Keratinocyte (primary cell): ENCODE results near the gene MLF2. TPM values are rescaled to one million over a fixed set of nuclear protein-coding genes. Genes with fewer than 3 reads are reported as not detected.

ENCODE experiments used
- DNase-seq: peaks from one replicate; pipeline ENCODE4 v3.0.0-alpha.2; 2011; ENCODE audit warnings: low read depth, missing footprints, low spot score
- FAIRE-seq: peaks from 2 replicates; lab custom pipeline; 2011; peaks lifted over from hg19 to GRCh38; lab: Jason Lieb, UNC
- H2AFZ ChIP-seq: 2 replicates; pipeline ENCODE4 v1.6.0; 2012; ENCODE audit warnings: low read length, control low read depth, inconsistent platforms; ENCODE audit not compliant: control insufficient read depth
- H3K27ac ChIP-seq: 2 replicates; pipeline ENCODE4 v1.5.1; 2011; ENCODE audit warnings: low read length; ENCODE audit not compliant: control insufficient read depth, insufficient read depth
- H3K27me3 ChIP-seq: 3 replicates; pipeline ENCODE4 v1.6.0; 2011; ENCODE audit warnings: low read length; ENCODE audit not compliant: control insufficient read depth, insufficient read depth; ENCODE audit errors: extremely low read depth
- H3K36me3 ChIP-seq, 2 experiments: 2 replicates in 1 of 2; 3 replicates in 1 of 2; pipeline ENCODE4 v1.5.1; 2011; ENCODE audit warnings: low read length in 2 of 2, mild to moderate bottlenecking in 1 of 2; ENCODE audit not compliant: control insufficient read depth in 2 of 2, insufficient read depth in 2 of 2; ENCODE audit errors: extremely low read depth in 1 of 2
- H3K4me1 ChIP-seq: 3 replicates; pipeline ENCODE4 v1.5.1; 2011; ENCODE audit warnings: low read length; ENCODE audit not compliant: control insufficient read depth, insufficient read depth; ENCODE audit errors: extremely low read depth
- H3K4me2 ChIP-seq: 3 replicates; pipeline ENCODE4 v1.6.0; 2011; ENCODE audit warnings: low read depth, low read length; ENCODE audit not compliant: control insufficient read depth, insufficient read depth; ENCODE audit errors: extremely low read depth
- H3K4me3 ChIP-seq, 3 experiments: fragments of 200-600 bp in 1 of 3; sonication (generic) in 1 of 3; 2 replicates in 2 of 3; 3 replicates in 1 of 3; pipeline ENCODE4 v1.5.1; 2011 to 2016; ENCODE audit warnings: low read length in 3 of 3, mild to moderate bottlenecking in 3 of 3, control low read depth in 2 of 3, inconsistent platforms in 1 of 3, low read depth in 1 of 3, mixed read lengths in 1 of 3, mixed run types in 1 of 3, moderate library complexity in 1 of 3; ENCODE audit not compliant: control insufficient read depth in 2 of 3, insufficient read depth in 2 of 3; ENCODE audit errors: extremely low read depth in 1 of 3
- H3K79me2 ChIP-seq: 2 replicates; pipeline ENCODE4 v1.6.0; 2012; ENCODE audit warnings: low read length; ENCODE audit not compliant: control insufficient read depth, insufficient read depth
- H3K9ac ChIP-seq: 3 replicates; pipeline ENCODE4 v1.6.0; 2011; ENCODE audit warnings: low read length; ENCODE audit not compliant: control insufficient read depth, insufficient read depth; ENCODE audit errors: extremely low read depth
- H3K9me1 ChIP-seq: 3 replicates; pipeline ENCODE4 v1.6.0; 2011; ENCODE audit warnings: low read length; ENCODE audit not compliant: control insufficient read depth, insufficient read depth; ENCODE audit errors: extremely low read depth
- H3K9me3 ChIP-seq: 2 replicates; pipeline ENCODE4 v1.5.1; 2012; ENCODE audit warnings: low read depth, low read length; ENCODE audit not compliant: control insufficient read depth
- H4K20me1 ChIP-seq: 3 replicates; pipeline ENCODE4 v1.6.0; 2011; ENCODE audit warnings: low read length; ENCODE audit not compliant: control insufficient read depth, insufficient read depth; ENCODE audit errors: extremely low read depth
- CTCF ChIP-seq, 3 experiments: IDR thresholded peaks in 1 of 3; conservative IDR thresholded peaks in 1 of 3; optimal IDR thresholded peaks in 1 of 3; 2 replicates in 2 of 3; 3 replicates in 1 of 3; pipeline versions ENCODE3 to v1.5.1; 2011; ENCODE audit warnings: low read length in 3 of 3, mild to moderate bottlenecking in 3 of 3, moderate library complexity in 2 of 3, control low read depth in 1 of 3, inconsistent platforms in 1 of 3; ENCODE audit not compliant: insufficient read depth in 2 of 3; ENCODE audit errors: extremely low read depth in 1 of 3
- EZH2 ChIP-seq: IDR thresholded peaks from one replicate; pipeline ENCODE4 v1.6.1; 2012; ENCODE audit warnings: inconsistent platforms, mild to moderate bottlenecking, low read length, moderate library complexity
- dilution Hi-C: fragments of 300-500 bp; cut with MboI; formaldehyde crosslinking; loops from one replicate; pipeline ENCODE4 v1.7.0; 2020; ENCODE audit warnings: low sequenced_read_pairs; ENCODE audit not compliant: extremely low pct_ligation_motif_present
- polyA plus RNA-seq, 5 experiments: library from polyadenylated mRNA; depleted of rRNA in 3 of 5; stranded (reverse) in 3 of 5; stranded (forward) in 1 of 5; unstranded in 1 of 5; fragments of >200 nt; gene quantifications; 1 replicate in 1 of 5; 2 replicates in 3 of 5; 3 replicates in 1 of 5; pipeline versions ENCODE4 v1.2.1 to v1.2.3, GENCODE V29; 2011 to 2012; ENCODE audit warnings: missing spikeins in 2 of 5, low read depth in 1 of 5, low replicate concordance in 1 of 5

MLF2 gene
- polyA plus RNA-seq, 1 donor (not counting 4 experiments of a cell fraction or from before 2014, with no cell fraction given): 317 TPM

- H3K4me1 ChIP-seq: peaks cover 5% of the 10 kb centered on the region
Observed at GRCh38 chr12:6723607-6724408, 29.1 kb downstream of the MLF2 start, which contains the start of gene COPS7A. TSS of gene COPS7A (plus strand) at chr12:6724046. CDS start at chr12:6724657, 611 bp downstream.

GRCh38 chr12:6722863-6723262 lies 30.1 kb downstream of the MLF2 start:
- Histone ChIP-seq H4K20me1 (no peaks in the 10 kb centered on the region), H3K4me1 (peaks cover 5% of the 10 kb centered on the region), H3K27ac (no peak overlapping the region), H3K4me3 (peak overlapping the region in 1 of 3 experiments; percentile 91), H3K36me3 (peaks cover under 1 to 4% of the 10 kb centered on the region in 2 experiments), H3K4me2 (peak overlapping the region; percentile 100), H3K79me2 (peaks cover 6% of the 10 kb centered on the region), H3K9me1 (no peaks in the 10 kb centered on the region), H2AFZ (no peak overlapping the region), H3K9ac (no peak overlapping the region), H3K27me3 (no peaks in the 10 kb centered on the region), H3K9me3 (no peaks in the 10 kb centered on the region)
- dilution Hi-C loops: no loop called here
- DNase-seq (no peak), FAIRE-seq (no peak)
- TF ChIP-seq CTCF (optimal IDR thresholded peaks at IDR 0.05 in 1 of 3, IDR thresholded peaks at IDR 0.05 in 1 of 3, conservative IDR thresholded peaks at IDR 0.05 in 1 of 3; ENCODE audit: extremely low read depth in 1 of 3, insufficient read depth in 2 of 3, low read length in 3 of 3) (no peak), EZH2 (no peak)

More at GRCh38 chr12:6723607-6724408, 29.1 kb downstream of the MLF2 start, which contains the start of gene COPS7A:
- peak within 1 kb of the TSS; percentile 84 for H3K27ac ChIP-seq
- H3K36me3 ChIP-seq: peaks cover 7 to 10% of the 10 kb centered on the region in 2 experiments
- peak within 1 kb of the TSS; percentile 88 for H3K9ac ChIP-seq
- FAIRE-seq (peak; percentile 76), DNase-seq (peak; percentile 89)
- H3K27me3 ChIP-seq: no peaks in the 10 kb centered on the region
- no peaks in the 10 kb centered on the region for H3K9me1 ChIP-seq
- H3K9me3 ChIP-seq: no peaks in the 10 kb centered on the region
- peak in 1 of 3 experiments; percentile 50 for TF ChIP-seq CTCF (optimal IDR thresholded peaks at IDR 0.05 in 1 of 3, IDR thresholded peaks at IDR 0.05 in 1 of 3, conservative IDR thresholded peaks at IDR 0.05 in 1 of 3; ENCODE audit: extremely low read depth in 1 of 3, insufficient read depth in 2 of 3, low read length in 3 of 3)
- TF ChIP-seq EZH2: no peak
- H3K4me3 ChIP-seq: peak within 1 kb of the TSS; percentile 67 to 96 (median 91)
- H2AFZ ChIP-seq: peak within 1 kb of the TSS; percentile 96
- peaks cover 6% of the 10 kb centered on the region for H3K79me2 ChIP-seq
- dilution Hi-C loops: no loop called here
- peak within 1 kb of the TSS; percentile 100 for H3K4me2 ChIP-seq
- no peaks in the 10 kb centered on the region for H4K20me1 ChIP-seq
